Endothelial cell of umbilical vein (primary cell): ENCODE measurements around the gene NSMCE1. TPM values are rescaled to one million over a fixed set of nuclear protein-coding genes. Genes with fewer than 3 reads are reported as not detected.
A peak's percentile ranks its signal among the peaks of the same experiment; 100 is the strongest.

Experiments used
- BruUV-seq: library from RNA; stranded (reverse); fragments of 400-500 nt; replicated peaks from 2 replicates; lab custom pipeline; 2021; lab: Mats Ljungman, UMichigan
- CTCF ChIA-PET: fragments of 300-600, 350-600 bp; sonication (Branson Sonifier 250); formaldehyde crosslinking; loops from one replicate; lab custom pipeline; 2021; ENCODE audit warnings: antibody characterized with exemption, inconsistent platforms; lab: Charles Lee
- POLR2A ChIA-PET: fragments of 300-600, 350-600 bp; sonication (Branson Sonifier 250); formaldehyde crosslinking; loops from one replicate; lab custom pipeline; 2021; ENCODE audit warnings: antibody characterized with exemption, inconsistent platforms; lab: Charles Lee
- DNase-seq: peaks from one replicate; pipeline ENCODE4 v3.0.0-alpha.2; 2011; ENCODE audit warnings: low read depth, low spot score
- FAIRE-seq: peaks from 2 replicates; lab custom pipeline; 2011; peaks lifted over from hg19 to GRCh38; lab: Jason Lieb, UNC
- H2AFZ ChIP-seq: 2 replicates; pipeline ENCODE4 v1.6.0; 2012; ENCODE audit warnings: low read depth, low read length, control low read depth, inconsistent platforms
- H3K27ac ChIP-seq: 2 replicates; pipeline ENCODE4 v1.5.1; 2011; ENCODE audit warnings: low read depth, mild to moderate bottlenecking, control low read depth, low read length, moderate library complexity; ENCODE audit not compliant: insufficient read depth
- H3K27me3 ChIP-seq, 2 experiments: 2 replicates each; pipeline versions ENCODE4 v1.6.0 to v1.6.1; 2011; ENCODE audit warnings: low read length in 2 of 2, mixed read lengths in 1 of 2; ENCODE audit not compliant: control insufficient read depth in 2 of 2, insufficient read depth in 2 of 2
- H3K36me3 ChIP-seq, 2 experiments: 2 replicates in 1 of 2; 3 replicates in 1 of 2; pipeline ENCODE4 v1.5.1; 2011; ENCODE audit warnings: low read length in 2 of 2, mild to moderate bottlenecking in 1 of 2, moderate library complexity in 1 of 2; ENCODE audit not compliant: control insufficient read depth in 2 of 2, insufficient read depth in 2 of 2; ENCODE audit errors: extremely low read depth in 1 of 2
- H3K4me1 ChIP-seq: 3 replicates; pipeline ENCODE4 v1.5.1; 2011; ENCODE audit warnings: mild to moderate bottlenecking, low read length; ENCODE audit not compliant: control insufficient read depth, insufficient read depth; ENCODE audit errors: extremely low read depth
- H3K4me2 ChIP-seq: 2 replicates; pipeline ENCODE4 v1.6.1; 2011; ENCODE audit warnings: low read length, control low read depth, mixed read lengths; ENCODE audit not compliant: insufficient read depth
- H3K4me3 ChIP-seq, 3 experiments: fragments of 200-600 bp in 1 of 3; sonication (generic), shearing (Covaris generic) in 1 of 3; replicated peaks in 1 of 3; 2 replicates each; pipeline ENCODE4 v1.5.1; 2011 to 2016; ENCODE audit warnings: control low read depth in 3 of 3, low read length in 3 of 3, mild to moderate bottlenecking in 2 of 3, inconsistent platforms in 1 of 3, low read depth in 1 of 3, moderate library complexity in 1 of 3; ENCODE audit not compliant: insufficient read depth in 1 of 3
- H3K79me2 ChIP-seq: 2 replicates; pipeline ENCODE4 v1.6.0; 2012; ENCODE audit warnings: low read length, inconsistent platforms; ENCODE audit not compliant: control insufficient read depth, insufficient read depth
- H3K9ac ChIP-seq: replicated peaks from 2 replicates; pipeline ENCODE3; 2011; ENCODE audit warnings: low read length, control low read depth; ENCODE audit not compliant: insufficient read depth; ENCODE audit errors: extremely low read depth
- H3K9me1 ChIP-seq: replicated peaks from 3 replicates; pipeline ENCODE4 v1.6.0; 2011; ENCODE audit warnings: mild to moderate bottlenecking, low read length; ENCODE audit not compliant: control insufficient read depth, insufficient read depth; ENCODE audit errors: extremely low read depth
- H3K9me3 ChIP-seq: replicated peaks from 2 replicates; pipeline ENCODE4 v1.5.1; 2012; ENCODE audit warnings: low read length, inconsistent platforms; ENCODE audit not compliant: control insufficient read depth, insufficient read depth
- H4K20me1 ChIP-seq: replicated peaks from 2 replicates; pipeline ENCODE3; 2011; ENCODE audit warnings: mild to moderate bottlenecking, low read length; ENCODE audit not compliant: control insufficient read depth, insufficient read depth; ENCODE audit errors: extremely low read depth
- CTCF ChIP-seq, 2 donors: IDR thresholded peaks; 1 replicate in 1 of 2; 2 replicates in 1 of 2; pipeline ENCODE4 v1.5.1; 2011; ENCODE audit warnings: low read length in 2 of 2, mild to moderate bottlenecking in 2 of 2, moderate library complexity in 2 of 2, control low read depth in 1 of 2, inconsistent platforms in 1 of 2, low read depth in 1 of 2; ENCODE audit not compliant: insufficient read depth in 1 of 2; ENCODE audit errors: extremely low read depth in 1 of 2
- EZH2 ChIP-seq: IDR thresholded peaks from 2 replicates; pipeline ENCODE4 v1.6.1; 2012; ENCODE audit warnings: borderline replicate concordance, low read depth, mild to moderate bottlenecking, moderate library complexity, low read length, inconsistent platforms; ENCODE audit not compliant: severe bottlenecking
- FOS ChIP-seq: IDR thresholded peaks from 2 replicates; pipeline ENCODE4 v1.6.1; 2011; ENCODE audit warnings: mild to moderate bottlenecking, low read length, moderate library complexity, borderline replicate concordance; ENCODE audit not compliant: insufficient read depth
- GATA2 ChIP-seq: IDR thresholded peaks from 2 replicates; pipeline ENCODE4 v1.7.0; 2011; ENCODE audit warnings: low read depth, mild to moderate bottlenecking, moderate library complexity, mixed read lengths, low read length; ENCODE audit not compliant: insufficient read length, insufficient read depth
- JUN ChIP-seq: IDR thresholded peaks from 2 replicates; pipeline ENCODE4 v1.6.1; 2011; ENCODE audit warnings: borderline replicate concordance, low read depth; ENCODE audit not compliant: insufficient read length, insufficient read depth
- MAX ChIP-seq: IDR thresholded peaks from 2 replicates; pipeline ENCODE4 v1.6.1; 2011; ENCODE audit not compliant: insufficient read depth, insufficient read length
- MYC ChIP-seq: IDR thresholded peaks from one replicate; pipeline ENCODE4 v1.6.1; 2011; ENCODE audit warnings: mild to moderate bottlenecking, low read depth, low read length
- POLR2A ChIP-seq: IDR thresholded peaks from 2 replicates; pipeline ENCODE4 v1.6.1; 2012; ENCODE audit warnings: low read depth, mild to moderate bottlenecking, control low read depth, low read length
- POLR2AphosphoS5 ChIP-seq: IDR thresholded peaks from 2 replicates; pipeline ENCODE4 v1.6.1; 2012; ENCODE audit warnings: low read depth, mild to moderate bottlenecking, control low read depth, low read length, moderate library complexity; ENCODE audit not compliant: insufficient read depth
- dilution Hi-C: fragments of 300-500 bp; cut with MboI; formaldehyde crosslinking; loops from one replicate; pipeline ENCODE4 v1.15.0; 2019; ENCODE audit warnings: low sequenced_read_pairs; ENCODE audit not compliant: extremely low pct_ligation_motif_present
- intact Hi-C: fragments of 100-400 bp; cut with micrococcal nuclease; formaldehyde crosslinking; loops from one replicate; pipeline ENCODE4 v1.10.0; 2022
- polyA plus RNA-seq, 4 experiments: library from polyadenylated mRNA; depleted of rRNA in 3 of 4; stranded (reverse) in 3 of 4; unstranded in 1 of 4; fragments of >200 nt; gene quantifications; 2 replicates each; pipeline versions ENCODE4 v1.2.1 to v1.2.3, GENCODE V29; 2011 to 2012; ENCODE audit warnings: missing spikeins in 1 of 4
- total RNA-seq: library from RNA; stranded (reverse); gene quantifications from 2 replicates; pipeline ENCODE4 v1.2.3, GENCODE V29; 2021

Gene NSMCE1
- total and polyA plus RNA-seq, 2 donors (not counting 3 experiments of a cell fraction or from before 2014, with no cell fraction given): 23.8 to 42.0 TPM

- intact Hi-C loops (no loop called here), dilution Hi-C loops (no loop called here)
- Histone ChIP-seq H3K4me2 (no peak overlapping the region), H4K20me1 (no peaks in the 10 kb centered on the region), H2AFZ (no peak overlapping the region), H3K9me3 (no peaks in the 10 kb centered on the region), H3K4me1 (peaks cover 19% of the 10 kb centered on the region), H3K9me1 (no peaks in the 10 kb centered on the region), H3K9ac (no peak overlapping the region), H3K27ac (no peak overlapping the region), H3K36me3 (no peaks in the 10 kb centered on the region), H3K4me3 (no peak overlapping the region), H3K79me2 (no peaks in the 10 kb centered on the region), H3K27me3 (no peaks in the 10 kb centered on the region)
- no TSS peak for BruUV-seq
- CTCF ChIA-PET: interaction anchor here (0.6 to 1.3 kb wide), 5 partner anchors 13 to 71 kb away, joined by 3 to 8 read pairs (median 3); partner anchors contain the start of gene NSMCE1
- POLR2A ChIA-PET: interaction anchor here (0.8 kb wide), 1 partner anchor 67 kb away, joined by 3 read pairs; no protein-coding TSS in a partner anchor
- TF ChIP-seq MYC (no peak), MAX (no peak), CTCF (IDR thresholded peaks at IDR 0.05; ENCODE audit: extremely low read depth in 1 of 2, insufficient read depth in 1 of 2, low read depth in 1 of 2, low read length in 2 of 2) (no peak), FOS (no peak), JUN (no peak), POLR2A (no peak), GATA2 (no peak), EZH2 (no peak), POLR2AphosphoS5 (no peak)
- no peak for FAIRE-seq
- peak; percentile 39 for DNase-seq
Observed at GRCh38 chr16:27304881-27305745, 36.5 kb upstream of the NSMCE1 start.
